Endothelial cell of umbilical vein (primary cell): ENCODE data around the gene NCK1.
"Not testable (repeated sequence)": the region's sequence is repeated elsewhere in the genome, so short reads cannot be mapped to it uniquely, and the experiment has no call there.

Experiments
- CTCF ChIP-seq, 2 donors: IDR thresholded peaks; 1 replicate in 1 of 2; 2 replicates in 1 of 2; pipeline ENCODE4 v1.5.1; 2011; ENCODE audit warnings: low read length in 2 of 2, mild to moderate bottlenecking in 2 of 2, moderate library complexity in 2 of 2, control low read depth in 1 of 2, inconsistent platforms in 1 of 2, low read depth in 1 of 2; ENCODE audit not compliant: insufficient read depth in 1 of 2; ENCODE audit errors: extremely low read depth in 1 of 2
- EZH2 ChIP-seq: IDR thresholded peaks from 2 replicates; pipeline ENCODE4 v1.6.1; 2012; ENCODE audit warnings: borderline replicate concordance, low read depth, mild to moderate bottlenecking, moderate library complexity, low read length, inconsistent platforms; ENCODE audit not compliant: severe bottlenecking
- FOS ChIP-seq: IDR thresholded peaks from 2 replicates; pipeline ENCODE4 v1.6.1; 2011; ENCODE audit warnings: mild to moderate bottlenecking, low read length, moderate library complexity, borderline replicate concordance; ENCODE audit not compliant: insufficient read depth
- MYC ChIP-seq: IDR thresholded peaks from one replicate; pipeline ENCODE4 v1.6.1; 2011; ENCODE audit warnings: mild to moderate bottlenecking, low read depth, low read length
- POLR2A ChIP-seq: IDR thresholded peaks from 2 replicates; pipeline ENCODE4 v1.6.1; 2012; ENCODE audit warnings: low read depth, mild to moderate bottlenecking, control low read depth, low read length
- POLR2AphosphoS5 ChIP-seq: IDR thresholded peaks from 2 replicates; pipeline ENCODE4 v1.6.1; 2012; ENCODE audit warnings: low read depth, mild to moderate bottlenecking, control low read depth, low read length, moderate library complexity; ENCODE audit not compliant: insufficient read depth
- TF ChIP-seq, protein P1 (sequence below): IDR thresholded peaks from 2 replicates; pipeline ENCODE4 v1.6.1; 2011; ENCODE audit not compliant: insufficient read depth, insufficient read length

GRCh38 chr3:136902530-136902929 is 40.5 kb downstream of the NCK1 start:
- TF ChIP-seq CTCF (IDR thresholded peaks at IDR 0.05; ENCODE audit: extremely low read depth in 1 of 2, insufficient read depth in 1 of 2, low read depth in 1 of 2, low read length in 2 of 2); EZH2; POLR2AphosphoS5; POLR2A; MYC; FOS: not testable (repeated sequence)
- TF ChIP-seq, protein P1, sequence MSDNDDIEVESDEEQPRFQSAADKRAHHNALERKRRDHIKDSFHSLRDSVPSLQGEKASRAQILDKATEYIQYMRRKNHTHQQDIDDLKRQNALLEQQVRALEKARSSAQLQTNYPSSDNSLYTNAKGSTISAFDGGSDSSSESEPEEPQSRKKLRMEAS, result not testable (repeated sequence)
